Coronary artery (tissue), 2 donors: ENCODE data around the gene DOHH.
A peak's percentile ranks its signal among the peaks of the same experiment; 100 is the strongest.

Experiments
- DNase-seq: peaks from one replicate; pipeline ENCODE4 v3.0.0-alpha.2; 2017; ENCODE audit warnings: low spot score
- H3K27ac ChIP-seq, 2 donors: fragments of 200-600 bp; sonication (generic); one replicate each; pipeline ENCODE4 v1.5.1; 2016 to 2019
- H3K4me3 ChIP-seq: fragments of 200-600 bp; sonication (generic); 2 replicates; pipeline ENCODE4 v1.5.1; 2016; ENCODE audit warnings: mild to moderate bottlenecking, moderate library complexity
- TF ChIP-seq, protein P1 (sequence below): fragments of 200-600 bp; sonication (generic); IDR thresholded peaks from one replicate; pipeline ENCODE4 v1.5.1; 2019; ENCODE audit warnings: antibody characterized with exemption

The DOHH gene

DNA sequence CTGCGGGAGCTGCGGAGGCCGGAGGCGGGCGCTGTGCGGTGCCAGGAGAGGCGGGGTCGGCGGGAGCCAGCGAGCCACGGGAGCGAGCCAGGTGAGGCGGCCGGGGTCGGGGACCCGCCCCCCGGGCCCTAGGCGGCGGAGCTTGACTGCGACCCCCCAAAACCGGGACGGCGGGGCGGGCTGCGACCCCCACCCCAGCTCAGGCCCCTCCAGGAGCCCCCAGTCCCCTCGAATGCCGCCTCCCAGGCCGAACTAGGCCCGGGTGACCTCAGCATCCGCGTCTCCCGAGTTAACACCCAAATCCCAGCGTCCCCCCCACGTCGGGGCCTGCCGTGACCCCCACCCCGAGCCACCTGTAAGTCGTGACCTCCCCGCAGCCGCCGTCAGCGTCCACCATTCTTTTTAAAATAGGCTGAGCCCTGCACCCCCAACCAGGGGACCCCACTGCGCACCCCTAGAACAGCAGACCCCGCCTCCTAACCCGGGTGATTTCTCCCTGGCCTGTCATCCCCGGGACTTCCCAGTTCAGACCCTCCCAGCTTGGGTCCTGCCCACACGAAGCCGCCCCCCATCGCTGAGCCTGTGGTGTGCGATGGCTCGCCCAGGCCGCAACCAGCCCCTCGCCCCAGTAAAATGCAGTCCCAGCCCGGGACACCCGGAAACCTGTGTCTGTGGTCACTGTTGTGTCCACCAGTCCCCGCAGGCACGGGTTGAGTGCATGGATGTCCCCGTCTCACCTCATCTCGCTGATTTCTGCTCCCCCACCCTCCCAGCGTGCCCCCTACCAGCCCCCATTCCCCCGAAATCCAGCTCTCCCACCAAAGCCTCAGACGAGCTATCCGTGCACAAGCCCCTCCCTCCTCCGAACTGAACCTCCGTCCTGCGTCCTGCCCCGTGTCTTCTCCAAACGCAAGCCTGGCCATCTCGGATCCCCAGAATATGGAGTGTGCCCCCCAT, 6.2 kb upstream of the DOHH start:
- TF ChIP-seq, protein P1, sequence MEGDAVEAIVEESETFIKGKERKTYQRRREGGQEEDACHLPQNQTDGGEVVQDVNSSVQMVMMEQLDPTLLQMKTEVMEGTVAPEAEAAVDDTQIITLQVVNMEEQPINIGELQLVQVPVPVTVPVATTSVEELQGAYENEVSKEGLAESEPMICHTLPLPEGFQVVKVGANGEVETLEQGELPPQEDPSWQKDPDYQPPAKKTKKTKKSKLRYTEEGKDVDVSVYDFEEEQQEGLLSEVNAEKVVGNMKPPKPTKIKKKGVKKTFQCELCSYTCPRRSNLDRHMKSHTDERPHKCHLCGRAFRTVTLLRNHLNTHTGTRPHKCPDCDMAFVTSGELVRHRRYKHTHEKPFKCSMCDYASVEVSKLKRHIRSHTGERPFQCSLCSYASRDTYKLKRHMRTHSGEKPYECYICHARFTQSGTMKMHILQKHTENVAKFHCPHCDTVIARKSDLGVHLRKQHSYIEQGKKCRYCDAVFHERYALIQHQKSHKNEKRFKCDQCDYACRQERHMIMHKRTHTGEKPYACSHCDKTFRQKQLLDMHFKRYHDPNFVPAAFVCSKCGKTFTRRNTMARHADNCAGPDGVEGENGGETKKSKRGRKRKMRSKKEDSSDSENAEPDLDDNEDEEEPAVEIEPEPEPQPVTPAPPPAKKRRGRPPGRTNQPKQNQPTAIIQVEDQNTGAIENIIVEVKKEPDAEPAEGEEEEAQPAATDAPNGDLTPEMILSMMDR, result no peak
- H3K27ac ChIP-seq, result peak overlapping the region; percentile 84 to 90
- peak; percentile 83 for DNase-seq
- H3K4me3 ChIP-seq, result peak overlapping the region; percentile 95

DNA sequence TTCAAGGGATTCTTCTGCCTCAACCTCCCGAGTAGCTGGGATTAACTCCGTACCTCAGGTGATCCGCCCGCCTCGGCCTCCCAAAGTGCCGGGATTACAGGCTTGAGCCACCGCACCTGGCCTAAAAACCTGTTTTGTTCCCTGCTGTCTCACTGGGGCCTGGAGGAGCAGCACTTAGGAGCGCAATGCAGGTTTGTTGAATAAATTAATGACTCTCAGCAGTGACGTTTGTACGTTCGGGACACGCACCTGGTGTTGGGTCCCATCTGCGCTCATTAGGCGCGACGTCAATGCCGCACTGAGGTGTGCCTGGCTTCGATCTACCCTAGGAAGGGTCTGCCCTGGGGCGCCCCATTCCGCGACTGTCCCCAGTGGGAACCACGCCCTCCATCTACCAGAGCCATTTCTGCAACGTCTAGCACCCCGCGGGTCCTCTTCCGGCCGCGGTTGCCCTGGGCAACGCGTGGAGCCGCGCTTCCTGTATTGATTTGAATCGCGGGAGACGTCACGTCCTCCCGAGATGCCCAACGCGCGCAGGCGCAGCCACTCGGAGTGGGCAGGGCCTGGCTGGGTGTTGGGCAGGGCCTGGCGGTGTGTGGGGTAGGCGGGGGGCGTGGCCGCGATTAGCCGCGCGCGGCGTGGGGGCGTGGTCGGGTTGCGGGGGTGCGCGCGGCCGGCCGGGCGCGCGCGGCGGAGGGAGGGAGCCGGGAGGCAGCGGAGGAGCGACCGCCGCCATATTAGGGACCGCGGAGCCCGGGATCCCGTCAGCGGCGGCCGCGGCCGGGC, 5.3 kb upstream of the DOHH start, which contains the start of gene FZR1:
Gene FZR1, plus strand, starts transcription at position 714 of the 786 bp plus-strand sequence. CDS start 16,679 bp downstream, outside the sequence.
- TF ChIP-seq, protein P1, result no peak
- H3K4me3 ChIP-seq, result peak within 1 kb of the TSS; percentile 95
- DNase-seq, result peak; percentile 100
- peak within 1 kb of the TSS; percentile 84 to 90 for H3K27ac ChIP-seq

DNA sequence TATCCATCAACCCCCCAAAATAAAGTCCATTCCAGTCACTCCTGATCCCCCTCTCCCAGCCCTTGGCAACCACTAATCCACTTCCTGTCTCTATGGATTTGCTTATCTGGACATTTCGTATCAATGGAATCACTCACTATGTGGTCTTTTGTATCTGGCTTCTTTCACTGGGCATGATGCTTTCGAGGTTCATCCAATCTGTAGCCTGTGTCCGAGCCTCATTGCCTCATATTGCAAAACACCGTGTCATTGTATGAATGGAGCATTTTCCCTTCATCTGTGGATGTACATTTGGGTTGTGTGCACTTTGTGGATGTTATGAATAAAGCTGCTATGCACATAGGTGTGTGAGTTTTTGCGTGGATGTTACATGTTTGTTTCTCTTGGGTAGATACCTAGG, 4.3 kb upstream of the DOHH start:
- Histone ChIP-seq H3K27ac (no peak overlapping the region), H3K4me3 (no peak overlapping the region)
- TF ChIP-seq, protein P1, result no peak
- DNase-seq, result no peak

DNA sequence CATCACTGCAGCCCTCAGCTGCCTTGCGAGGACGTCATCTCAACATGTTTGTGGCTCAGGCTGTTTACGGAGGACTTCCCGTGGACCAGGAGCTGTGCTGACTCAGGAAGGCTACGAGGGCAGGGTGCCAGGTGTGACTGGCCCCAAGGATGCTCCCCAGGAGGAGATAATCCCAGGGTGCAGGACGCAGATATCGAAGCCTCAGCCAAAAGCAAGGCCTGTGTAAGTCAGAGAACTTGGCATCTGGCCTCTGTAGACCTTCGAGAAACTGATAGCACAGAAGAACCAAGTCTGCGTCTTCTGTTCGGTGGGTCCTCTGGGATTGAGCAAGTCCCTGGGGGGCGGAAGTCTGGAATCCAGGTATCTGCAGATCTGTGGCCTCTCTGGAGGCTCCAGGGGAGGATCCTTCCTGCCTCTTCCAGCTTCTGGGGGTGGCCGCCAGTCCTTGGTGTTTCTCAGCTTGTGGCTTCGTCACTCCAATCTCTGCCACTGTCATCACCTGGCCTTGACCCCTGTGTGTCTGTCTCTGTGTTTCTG, 2.6 kb upstream of the DOHH start:
- Histone ChIP-seq H3K4me3 (no peak overlapping the region), H3K27ac (no peak overlapping the region)
- TF ChIP-seq, protein P1, result no peak
- DNase-seq, result no peak

DNA sequence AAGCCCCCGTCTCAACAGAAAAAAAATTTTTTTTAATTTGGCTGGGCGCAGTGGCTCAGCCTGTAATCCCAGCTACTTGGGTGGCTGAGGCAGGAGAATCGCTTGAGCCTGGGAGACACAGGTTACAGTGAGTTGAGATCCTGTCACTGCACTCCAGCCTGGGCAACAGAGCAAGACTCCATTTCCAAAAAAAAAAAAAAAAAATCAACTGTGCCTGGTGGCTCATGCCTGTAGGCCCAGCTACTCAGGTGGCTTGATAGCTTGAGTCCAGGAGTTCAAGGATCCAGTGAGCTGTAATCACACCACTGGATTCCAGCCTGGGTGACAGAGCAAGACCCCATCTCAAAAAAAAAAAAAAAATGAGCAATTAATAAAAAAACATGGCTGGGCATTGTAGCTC, 1.3 kb upstream of the DOHH start:
- H3K27ac ChIP-seq, result no peak overlapping the region
- no peak overlapping the region for H3K4me3 ChIP-seq
- no peak for DNase-seq
- TF ChIP-seq, protein P1, result no peak

DNA sequence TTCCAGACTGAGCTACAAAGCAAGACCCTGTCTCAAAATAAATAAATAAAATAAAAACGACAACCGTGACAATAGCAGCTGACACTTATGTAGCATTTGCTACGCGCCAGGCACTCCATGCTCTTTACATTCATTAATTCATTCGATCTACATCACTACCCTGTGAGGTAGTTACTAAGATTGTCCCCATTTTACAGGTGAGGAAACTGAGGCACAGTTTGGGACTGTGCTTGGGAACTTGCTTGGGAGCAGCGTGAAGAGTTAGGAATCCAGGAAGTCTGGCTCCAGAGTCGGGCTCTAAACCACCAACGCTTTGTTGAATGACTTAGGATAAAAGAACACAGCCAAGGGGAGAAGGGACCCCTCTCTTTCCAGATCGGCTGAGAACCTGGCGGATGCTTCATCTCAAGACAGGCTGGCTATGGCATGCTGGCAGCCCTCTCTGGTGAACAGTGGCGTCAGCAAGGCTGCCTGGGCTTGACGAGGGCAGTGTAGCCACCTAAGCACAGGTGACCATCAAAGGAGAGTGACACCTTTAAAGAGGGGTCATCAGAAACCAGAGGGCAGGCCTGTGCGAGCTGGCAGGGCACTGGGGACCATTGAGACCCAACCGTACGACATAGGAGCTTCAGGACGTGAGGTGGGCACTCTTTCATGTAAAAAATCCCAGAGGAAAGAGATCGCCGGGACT, 591 bp downstream of the DOHH start:
- peak overlapping the region; percentile 73 for H3K4me3 ChIP-seq
- no peak for DNase-seq
- H3K27ac ChIP-seq, result peak overlapping the region; percentile 64 to 91
- TF ChIP-seq, protein P1, result no peak
